Inferior parietal cortex (tissue), 1 donor: ENCODE measurements around the gene FPGS.
A peak's percentile ranks its signal among the peaks of the same experiment; 100 is the strongest.
"Not testable (repeated sequence)": the region's sequence is repeated elsewhere in the genome, so short reads cannot be mapped to it uniquely, and the experiment has no call there.

ENCODE experiments used
- DNase-seq: peaks from one replicate; pipeline ENCODE4 v3.0.0-alpha.2; 2016; ENCODE audit errors: extremely low spot score

Gene FPGS

DNA sequence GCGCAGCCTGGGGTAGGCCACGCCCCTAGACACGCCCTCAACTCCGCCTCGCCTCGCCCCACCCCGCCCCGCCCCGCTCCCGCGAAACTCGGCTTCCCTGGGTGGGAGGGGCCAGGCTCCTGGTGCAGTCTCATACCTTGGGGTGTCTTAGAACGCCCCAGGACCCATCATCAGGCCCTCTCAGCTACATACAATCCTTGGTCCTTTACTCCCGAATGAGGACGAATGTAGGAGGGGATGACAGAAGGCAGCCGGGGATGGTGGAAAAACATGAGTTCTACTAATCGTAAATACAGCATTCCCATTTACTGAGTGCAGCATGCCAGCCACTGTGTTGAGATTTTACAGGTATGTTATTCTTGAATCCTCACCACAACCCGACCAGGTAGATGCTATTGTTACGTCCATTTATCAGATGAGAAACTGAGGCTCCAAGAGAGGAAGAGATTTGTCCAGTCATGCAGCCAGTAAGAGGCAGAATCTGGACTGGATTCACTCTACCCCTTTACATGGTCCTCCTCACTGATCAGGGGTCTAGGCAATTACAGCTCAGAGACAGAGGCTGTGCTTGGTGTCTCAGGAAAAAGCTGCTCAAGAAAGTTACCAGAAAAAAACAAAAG, 31.0 kb upstream of the FPGS start:
- no peak for DNase-seq

DNA sequence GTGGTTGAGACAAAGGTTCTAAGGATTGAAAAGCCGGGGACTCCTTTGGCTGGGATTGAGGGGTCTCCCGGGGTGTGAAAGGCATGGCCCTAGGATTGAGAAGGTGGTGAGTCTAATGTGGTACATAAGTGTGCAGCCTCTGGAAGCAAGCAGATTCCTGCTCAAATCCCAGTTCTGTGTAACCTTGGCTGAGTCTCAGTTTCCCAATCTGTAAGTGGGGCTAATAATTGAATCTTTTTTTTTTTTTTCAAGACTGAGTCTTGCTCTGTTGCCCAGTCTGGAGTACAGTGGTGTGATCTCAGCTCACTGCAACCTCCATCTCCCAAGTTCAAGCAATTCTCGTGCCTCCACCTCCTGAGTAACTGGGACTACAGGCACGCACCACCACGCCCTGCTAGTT, 30.1 kb upstream of the FPGS start:
- no peak for DNase-seq

DNA sequence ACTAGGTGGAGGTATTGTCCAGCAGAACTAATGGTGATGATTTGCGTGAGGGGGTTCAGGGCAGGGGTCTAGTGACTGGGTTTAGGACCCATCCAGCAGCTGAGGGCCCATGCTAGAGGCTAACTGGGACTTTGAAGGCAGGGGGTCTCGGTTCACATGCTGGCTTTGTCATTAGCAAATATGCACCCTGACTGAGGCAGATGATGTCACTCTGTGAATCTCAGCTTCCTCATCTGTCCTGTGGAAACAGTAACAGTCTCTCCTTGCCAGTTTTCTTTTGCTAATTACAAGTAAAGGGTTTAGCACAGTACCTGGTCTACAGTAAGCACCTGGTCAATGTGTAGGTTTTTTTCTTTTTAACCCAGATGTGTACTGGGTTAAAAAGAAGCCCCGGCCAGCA, 29.4 kb upstream of the FPGS start:
- DNase-seq, result no peak

GRCh38 chr9:127773981-127774380, 28.7 kb upstream of the FPGS start:
- DNase-seq, result no peak

DNA sequence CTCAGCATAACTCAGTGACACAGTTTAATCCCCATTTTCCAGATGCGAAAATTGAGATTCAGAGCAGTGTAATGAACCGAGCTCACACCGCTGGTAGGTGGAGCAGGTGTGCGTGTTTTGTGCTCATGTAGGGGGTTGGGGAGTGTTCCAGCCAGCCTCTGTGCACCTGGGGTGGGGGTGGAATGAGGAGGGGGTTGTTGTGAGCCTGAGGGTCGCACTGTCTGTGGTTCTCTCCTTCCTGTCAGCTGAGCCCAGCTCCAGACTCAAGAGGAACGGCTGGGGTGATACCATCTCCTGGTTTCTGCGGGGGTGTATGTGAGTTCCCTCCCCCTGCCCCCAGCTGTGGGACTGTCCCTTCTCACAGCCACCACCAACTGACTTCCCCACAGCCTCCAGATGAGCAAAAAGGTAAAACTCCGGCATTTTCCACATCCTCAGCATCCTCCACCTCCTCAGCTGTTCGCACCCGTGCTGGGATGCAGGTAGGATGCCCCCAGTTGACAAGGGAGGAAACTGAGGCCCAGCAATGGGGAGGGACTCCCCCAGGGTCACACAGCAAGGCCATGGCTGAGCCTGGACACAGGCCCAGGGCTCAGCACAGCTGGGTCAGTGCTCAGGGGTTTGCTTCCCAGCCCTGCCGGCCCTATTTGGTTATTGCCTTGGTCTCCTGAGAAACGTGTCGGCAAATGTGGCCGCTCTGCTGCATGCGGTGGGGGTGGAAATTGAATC, 26.3 kb upstream of the FPGS start:
- DNase-seq, result no peak

GRCh38 chr9:127776924-127777289, 25.8 kb upstream of the FPGS start:
- DNase-seq, result no peak

- no peak for DNase-seq
Measured at GRCh38 chr9:127777368-127777980, 25.2 kb upstream of the FPGS start.

DNA sequence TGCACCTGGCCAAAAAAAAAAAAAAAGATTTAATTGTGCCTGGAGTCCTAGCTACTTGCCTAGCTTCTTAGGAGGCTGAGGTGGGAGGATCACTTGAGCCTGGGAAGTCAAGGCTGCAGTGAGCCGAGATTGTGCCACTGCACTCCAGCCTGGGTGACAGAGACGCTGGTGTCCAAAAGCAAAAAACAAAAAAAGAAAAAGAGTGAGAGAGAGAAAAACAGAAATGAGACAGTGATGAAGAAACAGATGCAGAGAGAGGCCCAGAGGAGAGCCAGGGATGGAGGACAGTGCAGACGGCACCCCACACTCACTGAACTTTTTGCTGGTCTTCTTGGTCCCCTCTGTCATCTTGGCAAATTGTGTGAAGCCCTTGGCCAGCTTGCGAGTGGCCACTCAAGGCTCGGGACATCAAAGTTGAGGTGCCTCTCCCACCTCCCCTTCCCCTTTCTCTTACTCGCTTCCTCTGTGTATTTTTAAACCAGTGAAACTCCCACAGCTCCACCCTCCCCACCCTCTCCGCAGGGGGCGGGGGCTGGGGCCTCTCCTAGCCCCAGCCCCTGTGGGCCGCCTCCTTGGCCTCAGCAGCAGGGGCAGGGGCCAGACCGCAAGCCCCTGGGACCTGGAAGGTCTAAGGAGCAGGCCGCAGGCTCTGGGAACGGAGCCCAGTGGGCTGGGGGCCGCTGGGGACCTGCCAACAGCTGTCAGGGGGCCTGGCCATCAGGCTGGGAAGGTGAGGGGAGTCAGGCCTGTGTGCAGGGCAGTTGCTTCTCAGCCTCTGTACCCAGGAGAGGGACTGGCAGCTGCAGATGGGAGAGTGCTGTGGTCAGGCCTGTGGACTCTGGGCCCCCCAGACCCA, 24.2 kb upstream of the FPGS start, which contains the start of gene SH2D3C:
Gene SH2D3C (minus strand): TSS at position 387 of the 856 bp plus-strand sequence. CDS start 39 bp downstream, at position 348.
- DNase-seq, result no peak

GRCh38 chr9:127779136-127779981, 23.3 kb upstream of the FPGS start:
- DNase-seq, result no peak

GRCh38 chr9:127780126-127780885, 22.4 kb upstream of the FPGS start:
- DNase-seq, result no peak

GRCh38 chr9:127780909-127781308, 21.8 kb upstream of the FPGS start:
- DNase-seq, result not testable (repeated sequence)

GRCh38 chr9:127781806-127782205, 20.9 kb upstream of the FPGS start:
- no peak for DNase-seq

GRCh38 chr9:127783111-127784008, 19.3 kb upstream of the FPGS start:
- no peak for DNase-seq

DNA sequence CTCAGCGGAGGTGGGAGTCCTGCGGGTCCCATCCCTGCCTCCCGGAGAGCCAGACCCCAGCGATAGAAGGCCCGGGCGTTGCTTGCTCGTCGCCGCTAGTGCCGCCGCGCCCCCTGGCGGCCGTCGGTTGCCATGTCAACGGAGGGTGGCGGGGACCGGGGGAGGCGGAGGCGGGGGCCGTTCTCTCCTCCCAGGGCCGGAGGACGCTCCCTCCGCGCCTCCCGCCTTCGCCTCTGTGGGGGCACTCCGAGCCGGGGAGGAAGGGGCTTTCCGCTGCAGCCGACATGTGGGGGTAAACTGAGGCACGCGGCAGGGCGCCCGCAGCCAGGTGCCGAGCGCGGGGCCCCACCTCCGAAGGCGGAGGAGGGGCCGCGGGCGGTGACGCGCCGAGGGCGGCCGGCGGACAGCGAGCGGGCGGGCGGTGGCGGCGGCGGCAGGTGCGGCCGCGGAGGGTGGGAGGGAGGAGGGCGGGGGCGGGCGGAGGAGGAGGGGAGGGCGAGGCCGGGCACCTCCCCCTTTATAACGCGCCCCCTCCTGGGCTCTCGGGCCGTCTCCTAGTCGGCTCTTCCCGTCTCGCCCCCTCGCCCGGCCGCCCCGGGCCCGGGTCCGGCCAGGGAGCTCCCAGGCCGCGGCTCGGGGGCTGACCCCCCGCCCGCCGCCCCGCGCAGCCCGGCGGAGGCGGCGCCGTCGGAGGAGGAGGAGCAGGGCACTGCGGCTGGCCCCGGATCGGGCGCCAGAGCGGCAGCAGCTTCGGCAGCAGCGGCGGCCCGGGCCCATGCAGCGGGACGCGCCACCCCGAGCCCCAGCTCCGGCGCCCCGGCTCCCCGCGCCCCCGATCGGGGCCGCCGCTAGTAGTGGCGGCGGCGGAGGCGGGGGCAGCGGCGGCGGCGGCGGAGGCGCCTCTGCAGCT, 17.4 kb upstream of the FPGS start:
- peak; percentile 81 for DNase-seq

GRCh38 chr9:127785933-127786772, 16.5 kb upstream of the FPGS start, which contains the start of gene CDK9:
TSS of gene CDK9 (plus strand) at chr9:127786034. CDS start at chr9:127786149, 115 bp downstream.
- peak; percentile 86 for DNase-seq

- DNase-seq, result no peak
Measured at GRCh38 chr9:127786773-127787104, 15.9 kb upstream of the FPGS start.

DNA sequence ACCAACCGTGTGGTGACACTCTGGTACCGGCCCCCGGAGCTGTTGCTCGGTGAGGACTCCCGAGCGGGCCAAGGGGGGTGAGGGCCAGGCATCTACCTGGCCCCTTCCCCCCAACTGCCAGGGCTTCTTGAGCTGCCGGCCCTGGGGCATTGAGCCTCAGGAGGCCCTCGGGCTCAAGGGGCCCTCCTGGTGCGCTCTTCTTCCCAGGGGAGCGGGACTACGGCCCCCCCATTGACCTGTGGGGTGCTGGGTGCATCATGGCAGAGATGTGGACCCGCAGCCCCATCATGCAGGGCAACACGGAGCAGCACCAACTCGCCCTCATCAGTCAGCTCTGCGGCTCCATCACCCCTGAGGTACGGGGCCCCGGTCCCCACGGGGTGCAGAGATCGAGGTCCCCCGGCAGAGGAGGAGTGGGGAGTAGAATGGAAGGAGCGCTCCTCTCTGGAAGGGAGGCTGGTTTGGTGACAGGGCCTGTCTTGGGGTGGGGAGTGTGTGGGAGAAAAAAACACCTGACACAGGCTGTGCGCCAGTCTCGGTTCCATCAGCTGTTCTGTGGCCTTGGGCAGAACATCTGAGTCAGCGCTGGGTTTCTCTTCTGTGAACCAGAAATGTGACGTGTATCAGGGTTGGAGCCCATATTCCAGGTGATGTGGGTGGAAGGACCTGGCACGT, 14.2 kb upstream of the FPGS start:
- DNase-seq, result no peak
